Measurements from ENCODE around the gene GIMAP2.

GRCh38 chr7:150641854-150642253, 43.7 kb upstream of the GIMAP2 start:
- TF ChIP-seq, protein P1, sequence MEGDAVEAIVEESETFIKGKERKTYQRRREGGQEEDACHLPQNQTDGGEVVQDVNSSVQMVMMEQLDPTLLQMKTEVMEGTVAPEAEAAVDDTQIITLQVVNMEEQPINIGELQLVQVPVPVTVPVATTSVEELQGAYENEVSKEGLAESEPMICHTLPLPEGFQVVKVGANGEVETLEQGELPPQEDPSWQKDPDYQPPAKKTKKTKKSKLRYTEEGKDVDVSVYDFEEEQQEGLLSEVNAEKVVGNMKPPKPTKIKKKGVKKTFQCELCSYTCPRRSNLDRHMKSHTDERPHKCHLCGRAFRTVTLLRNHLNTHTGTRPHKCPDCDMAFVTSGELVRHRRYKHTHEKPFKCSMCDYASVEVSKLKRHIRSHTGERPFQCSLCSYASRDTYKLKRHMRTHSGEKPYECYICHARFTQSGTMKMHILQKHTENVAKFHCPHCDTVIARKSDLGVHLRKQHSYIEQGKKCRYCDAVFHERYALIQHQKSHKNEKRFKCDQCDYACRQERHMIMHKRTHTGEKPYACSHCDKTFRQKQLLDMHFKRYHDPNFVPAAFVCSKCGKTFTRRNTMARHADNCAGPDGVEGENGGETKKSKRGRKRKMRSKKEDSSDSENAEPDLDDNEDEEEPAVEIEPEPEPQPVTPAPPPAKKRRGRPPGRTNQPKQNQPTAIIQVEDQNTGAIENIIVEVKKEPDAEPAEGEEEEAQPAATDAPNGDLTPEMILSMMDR (IDR thresholded peaks at IDR 0.05; ENCODE audit: low read length), result no peak
- no peak for TF ChIP-seq EZH2 (IDR thresholded peaks at IDR 0.05; ENCODE audit: borderline replicate concordance, low read length)

Data from OCI-LY1 (cell line).